Lung (tissue), 12 donors: ENCODE measurements around the gene CCDC14. TPM values are rescaled to one million over a fixed set of nuclear protein-coding genes. Genes with fewer than 3 reads are reported as not detected.

ENCODE experiments used
- ATAC-seq: fragments of 200-7000 bp; cut with Tn5 transposase; one replicate; pipeline ENCODE4 v1.9.1; 2020; ENCODE audit warnings: moderate number of reproducible peaks; ENCODE audit not compliant: insufficient read depth, low FRiP score
- DNase-seq, 3 donors: peaks; one replicate each; pipeline ENCODE4 v3.0.0-alpha.2; 2013 to 2017
- H3K27ac ChIP-seq, 2 donors: one replicate each; pipeline ENCODE4 v1.5.1; 2013; ENCODE audit warnings: mild to moderate bottlenecking in 2 of 2, moderate library complexity in 2 of 2, control low read depth in 1 of 2, inconsistent platforms in 1 of 2, low read depth in 1 of 2, low read length in 1 of 2
- H3K27me3 ChIP-seq, 3 donors: one replicate each; pipeline ENCODE4 v1.5.1; 2013; ENCODE audit warnings: low read length in 2 of 3; ENCODE audit not compliant: control insufficient read depth in 3 of 3, insufficient read depth in 3 of 3
- H3K36me3 ChIP-seq, 4 donors: one replicate each; pipeline ENCODE4 v1.5.1; 2013; ENCODE audit warnings: low read length in 4 of 4, mild to moderate bottlenecking in 1 of 4, moderate library complexity in 1 of 4; ENCODE audit not compliant: control insufficient read depth in 4 of 4, insufficient read depth in 4 of 4
- H3K4me1 ChIP-seq, 5 donors: one replicate each; pipeline ENCODE4 v1.5.1; 2013; ENCODE audit warnings: low read length in 5 of 5, mild to moderate bottlenecking in 2 of 5, moderate library complexity in 1 of 5; ENCODE audit not compliant: control insufficient read depth in 5 of 5, insufficient read depth in 5 of 5
- H3K4me3 ChIP-seq: one replicate; pipeline ENCODE4 v1.5.1; 2013; ENCODE audit warnings: mild to moderate bottlenecking, control low read depth, moderate library complexity
- H3K9ac ChIP-seq, 2 donors: one replicate each; pipeline ENCODE4 v1.5.1; 2013; ENCODE audit warnings: low read length in 2 of 2, control low read depth in 1 of 2; ENCODE audit not compliant: insufficient read depth in 1 of 2
- H3K9me3 ChIP-seq, 4 donors: one replicate each; pipeline ENCODE4 v1.5.1; 2013; ENCODE audit warnings: low read length in 3 of 4, mild to moderate bottlenecking in 1 of 4, moderate library complexity in 1 of 4; ENCODE audit not compliant: control insufficient read depth in 4 of 4, insufficient read depth in 3 of 4
- CTCF ChIP-seq: IDR thresholded peaks from 2 replicates; pipeline ENCODE4 v1.5.1; 2012; ENCODE audit warnings: mild to moderate bottlenecking; ENCODE audit errors: control extremely low read depth, extremely low read depth
- WGBS, 2 donors: extraction: QIAGEN DNeasy Blood & Tissue Kit; methylation state at CpG; one replicate each; pipeline ENCODE4 v1.1.7; 2013; 5-methylcytosine and 5-hydroxymethylcytosine counted together
- polyA plus RNA-seq, 2 donors: library from polyadenylated mRNA; stranded (reverse); fragments of 200-250 nt; gene quantifications; one replicate each; pipeline ENCODE4 v1.2.1, GENCODE V29; 2013
- total RNA-seq, 2 donors: library from RNA; depleted of rRNA in 1 of 2; stranded (reverse); fragments of >200 nt in 1 of 2; gene quantifications; one replicate each; pipeline ENCODE4 v1.2.1, GENCODE V29; 2014 to 2021
- donor health status: control.
- donor health status: control.
- donor health status: Bipolar disorder and iron deficiency.
- donor health status: healthy.
- donor health status: DM: yes; HTN: yes; CAD: no.

Gene CCDC14
- total and polyA plus RNA-seq, 4 donors = 12.5 to 121 (median 36.6) TPM

- no peaks in the 10 kb centered on the region for H3K27me3 ChIP-seq
- no peak overlapping the region for H3K27ac ChIP-seq
- H3K9me3 ChIP-seq = peaks cover 0 to 5% (median 0%) of the 10 kb centered on the region in 4 donors
- DNase-seq (peak in 1 of 3 donors; percentile 12), ATAC-seq (no peak)
- H3K4me3 ChIP-seq = no peak overlapping the region
- 74 to 77% methylated on average over 5 of the region's 5 CpGs for WGBS, 2 donors
- peaks cover 0 to 11% (median 0%) of the 10 kb centered on the region in 5 donors for H3K4me1 ChIP-seq
- peaks cover 0 to 28% (median 9%) of the 10 kb centered on the region in 4 donors for H3K36me3 ChIP-seq
- no peak for TF ChIP-seq CTCF
- no peak overlapping the region for H3K9ac ChIP-seq
These were observed 46.2 kb downstream of the CCDC14 start for GRCh38 chr3:123914829-123915228.

DNA sequence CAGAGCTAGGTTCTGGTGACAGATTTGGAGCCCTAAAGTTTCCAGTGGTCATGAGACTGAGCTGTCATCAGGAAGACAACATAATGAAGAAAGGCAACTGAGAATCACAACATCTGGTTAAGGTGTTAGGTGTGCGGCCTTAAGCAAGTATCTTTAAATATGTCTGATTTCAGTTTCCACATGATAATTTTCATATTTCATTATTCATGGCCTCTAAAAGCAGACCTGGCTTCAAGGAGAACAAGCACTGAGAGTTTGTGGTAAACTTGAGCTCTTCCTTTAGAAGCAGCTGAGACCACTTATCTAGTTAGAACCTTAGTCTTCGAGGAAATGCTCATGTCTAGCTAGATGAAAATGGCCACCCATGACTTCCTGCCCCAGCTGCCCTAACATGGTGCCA is 51.2 kb downstream of the CCDC14 start:
- Histone ChIP-seq H3K9me3 (no peaks in the 10 kb centered on the region), H3K4me1 (peaks cover 0 to 11% (median 0%) of the 10 kb centered on the region in 5 donors), H3K4me3 (no peak overlapping the region), H3K27me3 (no peaks in the 10 kb centered on the region), H3K36me3 (peaks cover 0 to 2% (median under 1%) of the 10 kb centered on the region in 4 donors), H3K9ac (no peak overlapping the region), H3K27ac (no peak overlapping the region)
- DNase-seq (no peak), ATAC-seq (no peak)
- no peak for TF ChIP-seq CTCF
- WGBS, 2 donors = 93 to 97% methylated on average over 2 of the region's 2 CpGs

DNA sequence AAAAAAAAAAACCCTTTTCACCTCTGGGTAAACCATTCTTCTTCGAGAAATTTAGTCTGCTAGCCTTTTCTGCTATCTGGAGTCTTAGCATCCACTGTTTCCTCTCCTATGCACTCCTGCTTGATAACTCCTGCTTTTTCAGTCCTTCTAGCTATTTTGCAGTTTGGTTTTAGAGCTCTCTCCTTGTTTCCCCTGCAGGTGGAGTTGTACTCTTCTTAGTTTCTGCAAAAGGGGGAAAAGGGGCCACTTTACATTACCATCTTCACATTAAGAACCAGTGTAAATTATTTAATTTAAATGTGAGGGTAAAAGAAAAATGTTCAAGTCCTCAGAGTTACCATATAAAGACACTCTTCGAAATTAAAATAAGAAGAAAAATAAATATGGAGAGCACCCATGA is 53.3 kb downstream of the CCDC14 start:
- Histone ChIP-seq H3K9ac (no peak overlapping the region), H3K9me3 (no peaks in the 10 kb centered on the region), H3K36me3 (no peaks in the 10 kb centered on the region), H3K4me3 (no peak overlapping the region), H3K27me3 (no peaks in the 10 kb centered on the region), H3K27ac (no peak overlapping the region), H3K4me1 (no peaks in the 10 kb centered on the region)
- TF ChIP-seq CTCF = no peak
- WGBS, 2 donors = 78 to 79% methylated on average over 2 of the region's 2 CpGs
- no peak for DNase-seq
- ATAC-seq = no peak

DNA sequence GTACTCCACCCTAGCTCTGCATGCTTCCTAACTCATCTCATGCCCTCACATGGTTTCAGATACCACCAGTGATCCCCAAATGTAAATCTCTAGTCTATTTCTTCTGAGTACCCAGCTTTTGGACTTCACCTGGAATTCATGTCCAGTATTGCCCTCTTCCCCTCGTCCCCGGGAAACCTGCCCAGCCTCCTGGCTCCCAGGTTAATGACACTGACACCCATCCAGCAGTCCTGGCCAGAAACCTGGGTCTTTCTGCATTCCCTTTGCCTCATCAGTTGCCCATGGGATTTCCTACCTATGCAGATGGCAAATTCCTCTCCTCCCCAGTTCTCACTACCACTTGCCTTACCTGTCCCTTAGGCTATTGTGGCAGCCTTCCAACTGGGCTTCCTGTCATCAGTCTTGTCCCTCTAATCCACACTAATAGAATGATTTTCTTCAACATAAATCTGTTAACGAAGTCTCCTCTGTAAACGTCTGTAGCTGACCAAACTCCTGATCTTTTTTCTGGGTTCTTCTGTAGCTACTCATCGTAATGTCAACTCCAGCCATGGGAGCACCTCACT is 61.6 kb downstream of the CCDC14 start:
- no peaks in the 10 kb centered on the region for H3K36me3 ChIP-seq
- no peaks in the 10 kb centered on the region for H3K4me1 ChIP-seq
- ATAC-seq (no peak), DNase-seq (no peak)
- no peak overlapping the region for H3K27ac ChIP-seq
- no peaks in the 10 kb centered on the region for H3K9me3 ChIP-seq
- no peak overlapping the region for H3K4me3 ChIP-seq
- WGBS, 2 donors = 88 to 94% methylated on average over 5 of the region's 5 CpGs
- H3K9ac ChIP-seq = no peak overlapping the region
- TF ChIP-seq CTCF = no peak
- no peaks in the 10 kb centered on the region for H3K27me3 ChIP-seq
